IMR-90 (cell line): ENCODE data around the gene CTNNA1. TPM values are rescaled to one million over a fixed set of nuclear protein-coding genes. Genes with fewer than 3 reads are reported as not detected.

Experiments
- ATAC-seq: fragments of 200-7000 bp; cut with Tn5 transposase; 2 replicates; pipeline ENCODE4 v1.9.1; 2020; ENCODE audit warnings: low read depth, mild to moderate bottlenecking, moderate library complexity
- BruUV-seq: library from RNA; stranded (reverse); fragments of 400-500 nt; replicated peaks from 2 replicates; lab custom pipeline; 2021; lab: Mats Ljungman, UMichigan
- CTCF ChIA-PET: fragments of 300-600 bp; formaldehyde crosslinking; extraction: SDS; loops from one replicate; lab custom pipeline; 2021; ENCODE audit warnings: antibody characterized with exemption; lab: Yijun Ruan, JAX
- POLR2A ChIA-PET: fragments of 300-600 bp; sonication (Branson Sonifier 250); formaldehyde crosslinking; loops from one replicate; lab custom pipeline; 2022; ENCODE audit warnings: antibody characterized with exemption; ENCODE audit not compliant: unreplicated experiment; lab: Charles Lee
- DNase-seq: peaks from one replicate; pipeline ENCODE4 v3.0.0; 2013
- H2AFZ ChIP-seq: replicated peaks from 2 replicates; pipeline ENCODE3; 2013; ENCODE audit warnings: low read length, mild to moderate bottlenecking; ENCODE audit not compliant: poor library complexity
- H2AK5ac ChIP-seq: 2 replicates; pipeline ENCODE4 v1.6.1; 2013; ENCODE audit warnings: low read depth, low read length, inconsistent platforms
- H2AK9ac ChIP-seq: replicated peaks from 2 replicates; pipeline ENCODE3; 2013; ENCODE audit warnings: mild to moderate bottlenecking, low read depth, low read length, moderate library complexity; ENCODE audit not compliant: poor library complexity
- H2BK120ac ChIP-seq: 2 replicates; pipeline ENCODE4 v1.6.1; 2013; ENCODE audit warnings: low read depth, low read length, inconsistent platforms
- H2BK15ac ChIP-seq: 3 replicates; pipeline ENCODE4 v1.6.1; 2013; ENCODE audit warnings: low read depth, low read length, inconsistent platforms
- H2BK20ac ChIP-seq: 2 replicates; pipeline ENCODE4 v1.6.1; 2013; ENCODE audit warnings: low read depth, mild to moderate bottlenecking, inconsistent platforms, low read length, moderate library complexity
- H2BK5ac ChIP-seq: 2 replicates; pipeline ENCODE4 v1.6.1; 2013; ENCODE audit warnings: mild to moderate bottlenecking, low read depth, low read length, inconsistent platforms; ENCODE audit not compliant: poor library complexity, severe bottlenecking
- H3K14ac ChIP-seq: replicated peaks from 2 replicates; pipeline ENCODE4 v1.6.1; 2013; ENCODE audit warnings: low read depth, low read length, inconsistent platforms
- H3K18ac ChIP-seq: 2 replicates; pipeline ENCODE4 v1.6.1; 2013; ENCODE audit warnings: low read depth, low read length, control low read depth
- H3K23ac ChIP-seq: 2 replicates; pipeline ENCODE4 v1.6.1; 2013; ENCODE audit warnings: low read depth, low read length, inconsistent platforms
- H3K27ac ChIP-seq: 2 replicates; pipeline ENCODE4 v1.5.1; 2013; ENCODE audit warnings: mild to moderate bottlenecking, control low read depth, low read length; ENCODE audit not compliant: insufficient read depth
- H3K27me3 ChIP-seq: 2 replicates; pipeline ENCODE4 v1.6.1; 2013; ENCODE audit warnings: low read length; ENCODE audit not compliant: control insufficient read depth, insufficient read depth
- H3K36me3 ChIP-seq: 2 replicates; pipeline ENCODE4 v1.6.1; 2013; ENCODE audit warnings: low read length, mixed read lengths; ENCODE audit not compliant: control insufficient read depth, insufficient read depth
- H3K4ac ChIP-seq: 2 replicates; pipeline ENCODE4 v1.6.1; 2013; ENCODE audit warnings: low read depth, low read length, inconsistent platforms
- H3K4me1 ChIP-seq: 2 replicates; pipeline ENCODE4 v1.6.1; 2013; ENCODE audit warnings: low read length, mixed read lengths; ENCODE audit not compliant: control insufficient read depth, insufficient read depth
- H3K4me2 ChIP-seq: 2 replicates; pipeline ENCODE4 v1.6.1; 2013; ENCODE audit warnings: low read depth, mild to moderate bottlenecking, control low read depth, low read length, moderate library complexity
- H3K4me3 ChIP-seq: 2 replicates; pipeline ENCODE4 v1.5.1; 2013; ENCODE audit warnings: low read depth, mild to moderate bottlenecking, control low read depth, low read length, moderate library complexity; ENCODE audit not compliant: insufficient read depth
- H3K56ac ChIP-seq: 2 replicates; pipeline ENCODE4 v1.6.1; 2013; ENCODE audit warnings: low read length, inconsistent platforms; ENCODE audit not compliant: insufficient read depth; ENCODE audit errors: extremely low read depth
- H3K79me1 ChIP-seq, 2 experiments: 2 replicates each; pipeline ENCODE4 v1.6.1; 2013; ENCODE audit warnings: low read length in 2 of 2, inconsistent platforms in 1 of 2, low read depth in 1 of 2
- H3K9ac ChIP-seq: 2 replicates; pipeline ENCODE4 v1.6.1; 2013; ENCODE audit warnings: low read depth, low read length, control low read depth
- H3K9me1 ChIP-seq: 2 replicates; pipeline ENCODE4 v1.6.1; 2013; ENCODE audit warnings: low read length, inconsistent platforms; ENCODE audit not compliant: insufficient read depth
- H3K9me3 ChIP-seq: 2 replicates; pipeline ENCODE4 v1.6.1; 2013; ENCODE audit warnings: low read length; ENCODE audit not compliant: control insufficient read depth, insufficient read depth
- H4K20me1 ChIP-seq: 2 replicates; pipeline ENCODE4 v1.6.1; 2013; ENCODE audit warnings: low read length, inconsistent platforms; ENCODE audit not compliant: insufficient read depth
- H4K5ac ChIP-seq: 2 replicates; pipeline ENCODE4 v1.6.1; 2013; ENCODE audit warnings: mild to moderate bottlenecking, low read depth, low read length, control low read depth
- H4K8ac ChIP-seq, 2 experiments: 2 replicates each; pipeline ENCODE4 v1.6.1; 2013; ENCODE audit warnings: low read depth in 2 of 2, low read length in 2 of 2, control low read depth in 1 of 2, inconsistent platforms in 1 of 2
- H4K91ac ChIP-seq: 2 replicates; pipeline ENCODE4 v1.6.1; 2013; ENCODE audit warnings: low read depth, low read length, inconsistent platforms; ENCODE audit not compliant: insufficient read depth
- BHLHE40 ChIP-seq: fragments of 150-350 bp; IDR thresholded peaks from 2 replicates; pipeline ENCODE4 v1.6.1; 2016; ENCODE audit warnings: mild to moderate bottlenecking, low read depth, low read length
- CEBPB ChIP-seq: IDR thresholded peaks from 2 replicates; pipeline ENCODE4 v1.6.1; 2012; ENCODE audit warnings: low read depth, low read length, improper control_type of control experiment
- CHD1 ChIP-seq: IDR thresholded peaks from 2 replicates; pipeline ENCODE4 v1.6.1; 2012; ENCODE audit warnings: low read depth, low read length, improper control_type of control experiment
- FOS ChIP-seq: fragments of 150-350 bp; IDR thresholded peaks from 2 replicates; pipeline ENCODE4 v1.6.1; 2016; ENCODE audit warnings: low read depth, low read length
- MAFK ChIP-seq: IDR thresholded peaks from 2 replicates; pipeline ENCODE4 v1.6.1; 2012; ENCODE audit warnings: low read depth, low read length, improper control_type of control experiment
- MAZ ChIP-seq: IDR thresholded peaks from 2 replicates; pipeline ENCODE4 v1.6.1; 2012; ENCODE audit warnings: low read depth, mild to moderate bottlenecking, low read length, improper control_type of control experiment, moderate library complexity, borderline replicate concordance
- MXI1 ChIP-seq: IDR thresholded peaks from 2 replicates; pipeline ENCODE4 v1.6.1; 2012; ENCODE audit warnings: low read depth, mild to moderate bottlenecking, low read length, moderate library complexity, borderline replicate concordance
- NFE2L2 ChIP-seq: fragments of 150-350 bp; IDR thresholded peaks from 2 replicates; pipeline ENCODE4 v1.6.1; 2016; ENCODE audit warnings: low read depth, mild to moderate bottlenecking, low read length
- POLR2A ChIP-seq: IDR thresholded peaks from 2 replicates; pipeline ENCODE4 v1.6.1; 2012; ENCODE audit warnings: mild to moderate bottlenecking, low read depth, low read length
- RAD21 ChIP-seq: IDR thresholded peaks from 2 replicates; pipeline ENCODE4 v1.6.1; 2012; ENCODE audit warnings: low read length, improper control_type of control experiment
- RCOR1 ChIP-seq: IDR thresholded peaks from 2 replicates; pipeline ENCODE4 v1.6.1; 2012; ENCODE audit warnings: mild to moderate bottlenecking, low read length, improper control_type of control experiment; ENCODE audit not compliant: insufficient replicate concordance
- RFX5 ChIP-seq: IDR thresholded peaks from 2 replicates; pipeline ENCODE4 v1.8.0; 2012; ENCODE audit warnings: low read depth, mild to moderate bottlenecking, low read length, moderate library complexity
- SMC3 ChIP-seq: fragments of 150-350 bp; IDR thresholded peaks from 2 replicates; pipeline ENCODE4 v1.6.1; 2016; ENCODE audit warnings: low read depth, mild to moderate bottlenecking, antibody characterized with exemption, low read length, moderate library complexity
- WGBS, 2 experiments: methylation state at CpG; one replicate each; pipeline versions ENCODE4 v1.1.5 to v1.1.7; 2013; ENCODE audit warnings: missing lambda C conversion rate in 2 of 2; ENCODE audit not compliant: insufficient read length in 1 of 2; ENCODE audit errors: extremely low coverage in 2 of 2; 5-methylcytosine and 5-hydroxymethylcytosine counted together
- dilution Hi-C: fragments of 300-500 bp; cut with HindIII; formaldehyde crosslinking; loops from one replicate; pipeline ENCODE4 v1.14.3; 2018; ENCODE audit warnings: low sequenced_read_pairs; ENCODE audit not compliant: unreplicated experiment
- in situ Hi-C: fragments of 300-500 bp; cut with MboI; formaldehyde crosslinking; loops from 3 replicates; pipeline ENCODE4 v1.14.3; 2019; ENCODE audit warnings: low sequenced_read_pairs, inconsistent platforms, mixed read lengths
- intact Hi-C: fragments of 100-400 bp; cut with micrococcal nuclease; formaldehyde crosslinking; loops from 2 replicates; pipeline ENCODE4 v1.10.0; 2022
- polyA plus RNA-seq, 3 experiments: library from polyadenylated mRNA; depleted of rRNA; stranded (reverse); fragments of >200 nt; gene quantifications; 2 replicates each; pipeline ENCODE4 v1.2.3, GENCODE V29; 2012; ENCODE audit warnings: low replicate concordance in 1 of 3
- total RNA-seq: library from RNA; depleted of rRNA; stranded (reverse); fragments of >200 nt; gene quantifications from 2 replicates; pipeline ENCODE4 v1.2.3, GENCODE V29; 2012
- TF ChIP-seq, protein P1 (sequence below): fragments of 150-350 bp; IDR thresholded peaks from 2 replicates; pipeline ENCODE4 v1.6.1; 2016; ENCODE audit warnings: low read depth, mild to moderate bottlenecking, low read length, moderate library complexity, borderline replicate concordance
- TF ChIP-seq, protein P2 (sequence below): conservative IDR thresholded peaks from 2 replicates; pipeline ENCODE4 v1.5.1; 2012; ENCODE audit warnings: mild to moderate bottlenecking, low read depth, low read length, improper control_type of control experiment
- TF ChIP-seq, protein P3 (sequence below): fragments of 150-350 bp; IDR thresholded peaks from 2 replicates; pipeline ENCODE4 v1.6.1; 2017; ENCODE audit warnings: mild to moderate bottlenecking, antibody characterized with exemption, low read length, low read depth

The CTNNA1 gene
- total and polyA plus RNA-seq, 2 of the 4 experiments (the other 2 are of a cell fraction), result 220 to 471 TPM

DNA sequence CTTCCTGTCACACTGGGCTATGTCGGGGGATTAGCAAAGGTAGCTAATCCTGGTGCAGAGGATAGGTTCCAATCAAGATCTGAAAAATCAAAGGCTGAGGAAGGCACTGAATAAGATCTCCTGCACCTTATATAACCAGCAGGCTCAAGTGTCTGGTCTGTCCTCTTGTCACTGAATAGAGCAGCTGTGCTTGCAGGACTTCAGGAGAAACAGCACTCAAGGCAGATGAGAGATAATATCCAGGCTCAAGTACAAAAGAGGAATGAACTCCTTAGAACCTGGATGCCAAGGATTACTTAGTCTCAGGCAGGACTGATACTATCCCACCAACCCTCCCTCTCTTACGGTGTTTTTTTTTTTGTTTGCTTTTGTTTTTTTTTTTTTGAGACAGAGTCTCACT is 230.8 kb downstream of the CTNNA1 start:
- dilution Hi-C loops (no loop called here), intact Hi-C loops (no loop called here), in situ Hi-C loops (no loop called here)
- POLR2A ChIA-PET, result no interaction called here
- H3K23ac ChIP-seq, result no peak overlapping the region
- no peak overlapping the region for H2BK20ac ChIP-seq
- H3K4me3 ChIP-seq, result no peak overlapping the region
- H4K91ac ChIP-seq, result no peak overlapping the region
- CTCF ChIA-PET, result no interaction called here
- no peak overlapping the region for H4K8ac ChIP-seq
- H3K27me3 ChIP-seq, result no peaks in the 10 kb centered on the region
- no peak overlapping the region for H3K4ac ChIP-seq
- peaks cover 0 to 3% of the 10 kb centered on the region in 2 experiments; a peak in 1 of 4 replicates for H3K79me1 ChIP-seq
- no peak overlapping the region for H3K4me2 ChIP-seq
- H3K9me1 ChIP-seq, result peaks cover 23% of the 10 kb centered on the region
- no peak overlapping the region for H3K18ac ChIP-seq
- H2AK9ac ChIP-seq, result no peak overlapping the region
- H4K5ac ChIP-seq, result no peak overlapping the region
- H2BK120ac ChIP-seq, result no peak overlapping the region
- H4K20me1 ChIP-seq, result no peaks in the 10 kb centered on the region
- no peak overlapping the region for H2AFZ ChIP-seq
- no peak overlapping the region for H2BK15ac ChIP-seq
- no peak overlapping the region for H3K14ac ChIP-seq
- no TSS peak for BruUV-seq
- H3K36me3 ChIP-seq, result no peaks in the 10 kb centered on the region
- no CpG with 5 or more reads among the region's 2 CpGs for WGBS, 2 experiments
- H3K56ac ChIP-seq, result no peak overlapping the region; the same call in 1 of the 2 replicates
- H3K9ac ChIP-seq, result no peak overlapping the region
- TF ChIP-seq NFE2L2 (no peak), FOS (no peak), SMC3 (no peak), MXI1 (no peak), BHLHE40 (no peak), CEBPB (no peak), POLR2A (no peak), MAFK (no peak), RAD21 (no peak), CHD1 (no peak), RFX5 (no peak), RCOR1 (no peak), MAZ (no peak)
- TF ChIP-seq, protein P1, sequence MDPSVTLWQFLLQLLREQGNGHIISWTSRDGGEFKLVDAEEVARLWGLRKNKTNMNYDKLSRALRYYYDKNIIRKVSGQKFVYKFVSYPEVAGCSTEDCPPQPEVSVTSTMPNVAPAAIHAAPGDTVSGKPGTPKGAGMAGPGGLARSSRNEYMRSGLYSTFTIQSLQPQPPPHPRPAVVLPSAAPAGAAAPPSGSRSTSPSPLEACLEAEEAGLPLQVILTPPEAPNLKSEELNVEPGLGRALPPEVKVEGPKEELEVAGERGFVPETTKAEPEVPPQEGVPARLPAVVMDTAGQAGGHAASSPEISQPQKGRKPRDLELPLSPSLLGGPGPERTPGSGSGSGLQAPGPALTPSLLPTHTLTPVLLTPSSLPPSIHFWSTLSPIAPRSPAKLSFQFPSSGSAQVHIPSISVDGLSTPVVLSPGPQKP, result no peak
- TF ChIP-seq, protein P2, sequence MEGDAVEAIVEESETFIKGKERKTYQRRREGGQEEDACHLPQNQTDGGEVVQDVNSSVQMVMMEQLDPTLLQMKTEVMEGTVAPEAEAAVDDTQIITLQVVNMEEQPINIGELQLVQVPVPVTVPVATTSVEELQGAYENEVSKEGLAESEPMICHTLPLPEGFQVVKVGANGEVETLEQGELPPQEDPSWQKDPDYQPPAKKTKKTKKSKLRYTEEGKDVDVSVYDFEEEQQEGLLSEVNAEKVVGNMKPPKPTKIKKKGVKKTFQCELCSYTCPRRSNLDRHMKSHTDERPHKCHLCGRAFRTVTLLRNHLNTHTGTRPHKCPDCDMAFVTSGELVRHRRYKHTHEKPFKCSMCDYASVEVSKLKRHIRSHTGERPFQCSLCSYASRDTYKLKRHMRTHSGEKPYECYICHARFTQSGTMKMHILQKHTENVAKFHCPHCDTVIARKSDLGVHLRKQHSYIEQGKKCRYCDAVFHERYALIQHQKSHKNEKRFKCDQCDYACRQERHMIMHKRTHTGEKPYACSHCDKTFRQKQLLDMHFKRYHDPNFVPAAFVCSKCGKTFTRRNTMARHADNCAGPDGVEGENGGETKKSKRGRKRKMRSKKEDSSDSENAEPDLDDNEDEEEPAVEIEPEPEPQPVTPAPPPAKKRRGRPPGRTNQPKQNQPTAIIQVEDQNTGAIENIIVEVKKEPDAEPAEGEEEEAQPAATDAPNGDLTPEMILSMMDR, result no peak
- TF ChIP-seq, protein P3, sequence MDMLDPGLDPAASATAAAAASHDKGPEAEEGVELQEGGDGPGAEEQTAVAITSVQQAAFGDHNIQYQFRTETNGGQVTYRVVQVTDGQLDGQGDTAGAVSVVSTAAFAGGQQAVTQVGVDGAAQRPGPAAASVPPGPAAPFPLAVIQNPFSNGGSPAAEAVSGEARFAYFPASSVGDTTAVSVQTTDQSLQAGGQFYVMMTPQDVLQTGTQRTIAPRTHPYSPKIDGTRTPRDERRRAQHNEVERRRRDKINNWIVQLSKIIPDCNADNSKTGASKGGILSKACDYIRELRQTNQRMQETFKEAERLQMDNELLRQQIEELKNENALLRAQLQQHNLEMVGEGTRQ, result no peak
- H3K4me1 ChIP-seq, result peaks cover 9% of the 10 kb centered on the region
- no peaks in the 10 kb centered on the region for H3K9me3 ChIP-seq
- no peak overlapping the region for H2BK5ac ChIP-seq
- H3K27ac ChIP-seq, result no peak overlapping the region
- ATAC-seq, result no peak
- DNase-seq, result no peak
- H2AK5ac ChIP-seq, result no peak overlapping the region
